Suprapubic skin (tissue), 4 donors: ENCODE measurements around the gene ERC2. TPM values are rescaled to one million over a fixed set of nuclear protein-coding genes. Genes with fewer than 3 reads are reported as not detected.
"Not testable (repeated sequence)": the region's sequence is repeated elsewhere in the genome, so short reads cannot be mapped to it uniquely, and the experiment has no call there.

Experiments used
- DNase-seq, 2 donors: peaks; one replicate each; pipeline ENCODE4 v3.0.0-alpha.2; 2019; ENCODE audit warnings: low spot score in 2 of 2
- H3K27ac ChIP-seq: fragments of 200-600 bp; sonication (generic); one replicate; pipeline ENCODE4 v1.5.1; 2019
- H3K27me3 ChIP-seq: fragments of 200-600 bp; sonication (generic); one replicate; pipeline ENCODE4 v1.5.1; 2019
- H3K36me3 ChIP-seq: fragments of 200-600 bp; sonication (generic); one replicate; pipeline ENCODE4 v1.5.1; 2019
- H3K4me1 ChIP-seq: fragments of 200-600 bp; sonication (generic); one replicate; pipeline ENCODE4 v1.5.1; 2019
- H3K4me3 ChIP-seq: fragments of 200-600 bp; sonication (generic); one replicate; pipeline ENCODE4 v1.5.1; 2019; ENCODE audit warnings: mild to moderate bottlenecking
- H3K9me3 ChIP-seq: fragments of 200-600 bp; sonication (generic); one replicate; pipeline ENCODE4 v1.5.1; 2019
- CTCF ChIP-seq, 2 donors: fragments of 200-600 bp in 1 of 2; fragments of 450-650 bp in 1 of 2; sonication (generic) in 1 of 2; IDR thresholded peaks; one replicate each; pipeline ENCODE4 v1.5.1; 2016 to 2019; ENCODE audit warnings: antibody characterized with exemption in 2 of 2, mild to moderate bottlenecking in 1 of 2, moderate library complexity in 1 of 2
- EP300 ChIP-seq: sonication (generic); formaldehyde crosslinking; IDR thresholded peaks from one replicate; pipeline ENCODE4 v1.6.1; 2017; ENCODE audit warnings: antibody characterized with exemption
- POLR2A ChIP-seq, 2 donors: fragments of 450-650 bp; IDR thresholded peaks; one replicate each; pipeline ENCODE4 v1.6.1; 2017; ENCODE audit warnings: antibody characterized with exemption in 2 of 2, mild to moderate bottlenecking in 2 of 2, moderate library complexity in 2 of 2
- POLR2AphosphoS5 ChIP-seq, 3 donors: sonication (generic); formaldehyde crosslinking; IDR thresholded peaks; one replicate each; pipeline ENCODE4 v1.6.1; 2017; ENCODE audit warnings: antibody characterized with exemption in 3 of 3
- WGBS: methylation state at CpG from one replicate; pipeline ENCODE4 v1.1.5; 2018; 5-methylcytosine and 5-hydroxymethylcytosine counted together
- total RNA-seq, 4 donors: library from RNA; depleted of rRNA; stranded (reverse); fragments of >200 nt; gene quantifications; one replicate each; pipeline ENCODE4 v1.1.0, GENCODE V29; 2016

The ERC2 gene
- total RNA-seq = under 1 TPM in 1 of 4 donors, not detected in 3; 0.21 TPM

- H3K27ac ChIP-seq = no peak within 1 kb of the TSS
- H3K36me3 ChIP-seq = no peaks in the 10 kb centered on the region
- no peak for TF ChIP-seq CTCF (IDR thresholded peaks at IDR 0.05)
- H3K4me3 ChIP-seq = peak within 1 kb of the TSS; percentile 48
- no peak for DNase-seq
- WGBS = 8% methylated on average over 29 of the region's 82 CpGs
- peaks cover 69% of the 10 kb centered on the region for H3K27me3 ChIP-seq
- H3K4me1 ChIP-seq = peaks cover 15% of the 10 kb centered on the region
- no peaks in the 10 kb centered on the region for H3K9me3 ChIP-seq
These were observed at the start of gene ERC2 for GRCh38 chr3:56468184-56469106. Gene ERC2 (minus strand): TSS chr3:56468467.

- no peak overlapping the region for H3K27ac ChIP-seq
- TF ChIP-seq EP300 (no peak), POLR2AphosphoS5 (IDR thresholded peaks at IDR 0.05) (no peak), CTCF (IDR thresholded peaks at IDR 0.05) (no peak), POLR2A (IDR thresholded peaks at IDR 0.05) (no peak)
- no peaks in the 10 kb centered on the region for H3K4me1 ChIP-seq
- no peaks in the 10 kb centered on the region for H3K36me3 ChIP-seq
- no peak for DNase-seq
- H3K9me3 ChIP-seq = no peaks in the 10 kb centered on the region
- WGBS = 26% methylated on average over 3 of the region's 3 CpGs
- H3K4me3 ChIP-seq = no peak overlapping the region
- H3K27me3 ChIP-seq = no peaks in the 10 kb centered on the region
These were observed 34.5 kb upstream of the ERC2 start for GRCh38 chr3:56502738-56503137.

GRCh38 chr3:56496376-56496775, 28.1 kb upstream of the ERC2 start:
- not testable (repeated sequence) for H3K27me3 ChIP-seq, H3K27ac ChIP-seq, H3K9me3 ChIP-seq, DNase-seq, H3K4me3 ChIP-seq, H3K4me1 ChIP-seq, H3K36me3 ChIP-seq
- WGBS = 69% methylated on average over 5 of the region's 5 CpGs

- 17% methylated on average over 5 of the region's 5 CpGs for WGBS
- H3K4me3 ChIP-seq = no peak overlapping the region
- no peaks in the 10 kb centered on the region for H3K9me3 ChIP-seq
- no peaks in the 10 kb centered on the region for H3K36me3 ChIP-seq
- H3K27ac ChIP-seq = no peak overlapping the region
- no peaks in the 10 kb centered on the region for H3K4me1 ChIP-seq
- peak in 1 of 2 donors; percentile 70 for DNase-seq
- H3K27me3 ChIP-seq = peaks cover 7% of the 10 kb centered on the region
- TF ChIP-seq POLR2A (IDR thresholded peaks at IDR 0.05) (no peak), POLR2AphosphoS5 (IDR thresholded peaks at IDR 0.05) (peak in 1 of 3 donors; percentile 59), CTCF (IDR thresholded peaks at IDR 0.05) (peak; percentile 62 to 86)
These were observed 26.5 kb upstream of the ERC2 start for GRCh38 chr3:56494679-56495322.

GRCh38 chr3:56491566-56491965, 23.3 kb upstream of the ERC2 start:
- Histone ChIP-seq H3K4me3 (no peak overlapping the region), H3K27ac (no peak overlapping the region), H3K36me3 (no peaks in the 10 kb centered on the region), H3K27me3 (peaks cover 18% of the 10 kb centered on the region), H3K4me1 (no peaks in the 10 kb centered on the region), H3K9me3 (no peaks in the 10 kb centered on the region)
- TF ChIP-seq POLR2AphosphoS5 (IDR thresholded peaks at IDR 0.05) (no peak), CTCF (IDR thresholded peaks at IDR 0.05) (no peak), POLR2A (IDR thresholded peaks at IDR 0.05) (no peak), EP300 (no peak)
- 82% methylated on average over 2 of the region's 2 CpGs for WGBS
- DNase-seq = no peak
